NCI-H2227 treated with DMSO at 0.1 percent for 48 hours (cell line): ENCODE data around the gene SBK3.
"Not testable (repeated sequence)": the region's sequence is repeated elsewhere in the genome, so short reads cannot be mapped to it uniquely, and the experiment has no call there.

Experiments
- DNase-seq: peaks from one replicate; lab custom pipeline; 2025; lab: John Stamatoyannopoulos, UW

Gene SBK3

DNA sequence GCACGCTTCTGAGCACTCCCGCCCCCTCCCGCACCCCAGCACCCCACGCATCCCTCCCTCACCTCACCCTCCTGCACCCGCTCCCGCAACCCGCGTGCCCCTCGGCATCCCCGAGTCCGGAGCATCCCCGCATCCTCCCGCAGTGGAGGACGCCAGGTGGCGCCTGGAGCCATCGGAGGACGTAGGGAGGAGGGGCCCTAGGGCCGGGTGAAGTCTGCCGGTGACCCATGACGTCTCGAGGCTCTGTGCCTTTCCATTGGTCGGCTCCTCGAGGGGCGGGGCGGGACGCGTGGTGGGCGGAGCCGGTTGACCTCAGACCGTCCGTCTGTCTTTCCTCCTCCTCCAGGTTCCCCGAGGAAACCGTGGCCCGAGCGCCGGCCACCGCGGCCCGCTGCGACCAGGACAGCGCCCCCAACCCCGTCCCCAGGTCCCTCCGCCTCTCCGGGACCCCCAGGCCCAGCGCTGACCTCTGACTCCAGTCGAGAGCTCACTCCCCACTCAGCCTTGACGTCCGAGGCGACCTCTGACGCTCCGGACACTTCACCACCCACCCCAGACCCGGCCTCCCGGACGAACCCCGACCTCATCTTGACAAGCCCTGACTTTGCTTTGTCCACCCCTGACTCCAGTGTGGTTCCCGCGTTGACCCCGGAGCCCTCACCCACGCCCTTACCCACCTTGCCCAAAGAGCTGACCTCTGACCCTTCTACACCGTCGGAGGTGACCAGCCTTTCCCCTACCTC lies 28.3 kb downstream of the SBK3 start:
- DNase-seq = peak; percentile 98

DNA sequence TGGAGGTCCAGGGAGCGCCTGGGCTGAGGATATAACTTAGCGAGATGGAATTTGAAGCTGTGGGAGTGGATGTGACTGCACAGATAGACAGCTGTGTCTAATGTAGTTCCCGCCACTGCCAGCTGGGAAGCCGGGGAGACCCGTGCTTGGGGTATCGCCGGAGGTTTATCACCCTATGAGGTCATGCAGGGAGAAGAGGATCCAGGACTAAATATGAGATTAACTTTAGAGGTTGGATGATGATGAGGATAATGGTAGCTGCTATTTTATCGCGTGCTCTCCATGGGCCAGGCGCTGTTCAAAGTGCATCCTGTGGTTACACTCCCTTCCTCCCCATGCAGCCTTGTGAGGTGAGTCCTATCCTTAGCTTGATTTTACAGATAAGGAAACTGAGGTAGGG lies 37.2 kb downstream of the SBK3 start:
- DNase-seq = no peak

DNA sequence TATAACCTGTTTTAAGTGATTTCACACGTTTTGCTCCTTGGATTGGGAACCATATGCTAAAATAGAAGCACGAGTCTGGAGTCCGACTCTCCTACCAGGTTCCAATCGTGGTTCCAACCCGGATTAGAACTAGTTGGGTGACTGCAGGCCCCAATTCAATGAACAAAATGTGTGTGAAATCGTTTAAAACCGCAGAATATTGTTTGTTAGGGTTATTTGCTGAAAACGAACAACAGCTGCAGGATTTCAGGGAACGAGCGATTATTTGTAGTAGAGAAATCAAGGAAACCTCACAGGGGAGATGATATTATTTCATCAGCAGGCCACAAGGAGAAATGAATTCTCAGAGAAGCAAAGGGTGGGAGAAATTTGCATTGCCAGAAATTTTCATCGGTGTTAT lies 40.4 kb downstream of the SBK3 start:
- DNase-seq = no peak

DNA sequence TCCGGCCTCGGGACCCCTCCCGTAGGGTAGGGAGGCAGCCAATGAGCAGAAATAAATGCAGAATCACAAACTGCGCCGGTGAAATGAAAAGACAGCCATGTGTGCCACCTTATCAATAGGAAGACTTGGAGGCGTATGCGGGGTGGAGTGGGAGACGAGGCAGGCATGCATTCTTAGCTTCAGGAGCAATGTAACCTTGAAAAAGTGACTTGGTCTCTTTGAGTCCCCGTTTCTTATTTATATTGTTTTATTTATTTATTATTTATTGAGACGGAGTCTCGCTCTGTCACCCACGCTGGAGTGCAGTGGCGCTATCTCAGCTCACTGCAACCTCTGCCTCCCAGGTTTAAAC lies 41.1 kb downstream of the SBK3 start:
- DNase-seq = no peak

DNA sequence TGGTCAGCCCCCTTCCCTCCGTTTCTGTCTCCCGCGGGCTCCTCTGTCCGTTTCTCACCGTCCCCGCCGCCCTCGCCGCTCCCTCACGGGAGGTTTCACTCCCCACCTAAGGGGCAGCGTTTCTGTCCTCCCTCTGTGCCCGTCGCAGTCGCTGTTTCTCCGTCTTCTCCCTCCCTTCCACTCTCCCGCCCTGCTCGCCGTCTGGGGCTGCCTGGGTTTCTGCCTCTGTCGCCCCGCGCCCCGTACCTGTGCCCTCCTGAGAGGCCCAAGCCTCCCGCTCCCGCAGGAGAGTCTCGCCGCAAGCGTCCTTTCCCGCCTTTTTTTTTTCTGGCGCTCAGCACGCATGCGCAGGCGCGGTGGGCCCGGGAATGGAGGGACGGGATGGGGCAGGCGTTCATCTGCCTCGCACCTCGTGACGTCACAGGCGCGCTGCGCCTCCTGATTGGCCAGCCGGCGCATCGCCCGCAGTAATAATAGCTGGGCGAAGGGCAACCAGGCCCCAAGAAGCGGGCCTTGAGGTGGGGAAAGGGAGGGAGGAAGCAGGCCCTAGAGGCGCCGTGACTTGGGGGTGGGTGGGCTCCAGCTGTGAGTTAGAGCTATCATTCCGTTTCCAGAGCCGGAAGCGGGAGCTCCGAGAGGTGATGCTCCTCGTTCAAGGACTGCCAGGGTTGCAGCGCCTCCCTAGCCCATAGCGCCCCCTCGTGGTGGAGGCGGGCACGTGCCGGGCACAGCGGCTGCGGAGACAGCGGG lies 41.7 kb downstream of the SBK3 start:
- DNase-seq = no peak

DNA sequence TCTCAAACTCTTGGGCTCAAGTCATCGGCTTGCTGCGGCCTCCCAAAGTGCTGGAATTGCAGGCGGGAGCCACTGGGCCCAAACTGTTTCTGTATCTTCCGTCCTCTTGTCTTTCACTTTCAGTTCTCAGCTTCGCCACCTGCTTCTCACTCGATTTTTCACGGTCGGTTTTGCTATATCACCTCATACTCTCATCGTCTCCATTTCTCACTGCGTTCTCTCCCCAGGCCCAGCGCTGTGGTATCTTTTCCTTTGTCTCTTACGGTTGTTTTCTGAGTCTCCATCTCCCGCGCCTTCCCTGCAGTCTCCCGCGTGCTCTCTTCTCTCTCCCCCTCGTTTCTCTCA lies 42.2 kb downstream of the SBK3 start:
- no peak for DNase-seq

DNA sequence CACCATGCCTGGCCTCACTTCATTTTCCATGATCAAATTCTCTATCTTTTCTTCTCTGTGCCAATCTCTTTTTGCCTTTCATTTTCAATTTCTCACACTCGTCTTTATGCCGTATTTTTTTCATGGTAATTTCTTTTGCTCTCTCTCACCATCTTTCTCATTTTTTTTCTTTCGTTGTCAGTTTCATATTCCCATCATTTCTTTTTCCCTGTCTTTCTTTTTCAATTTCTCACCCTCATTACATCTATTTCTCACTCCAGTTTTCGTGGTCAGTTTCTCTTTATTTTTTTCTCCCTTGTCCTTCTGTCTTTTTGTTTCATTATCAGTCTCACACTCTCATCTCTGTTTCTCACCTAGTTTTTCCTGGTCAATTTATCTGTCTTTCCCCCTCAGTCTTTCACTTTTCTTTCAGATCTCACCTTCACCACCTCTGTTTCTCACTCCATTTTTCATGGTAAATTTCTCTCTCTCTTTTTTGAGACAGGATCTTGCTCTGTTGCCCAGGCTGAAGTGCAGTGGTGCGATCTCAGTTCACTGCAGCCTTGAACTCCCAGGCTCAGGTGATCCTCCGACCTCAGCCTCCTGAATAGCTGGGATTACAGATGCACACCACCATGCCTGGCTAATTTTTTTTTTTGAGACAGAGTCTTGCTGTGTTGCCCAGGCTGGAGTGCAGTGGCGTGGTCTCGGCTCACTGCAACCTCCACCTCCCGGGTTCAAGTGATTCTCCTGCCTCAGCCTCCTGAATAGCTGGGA lies 43.0 kb downstream of the SBK3 start:
- no peak for DNase-seq

DNA sequence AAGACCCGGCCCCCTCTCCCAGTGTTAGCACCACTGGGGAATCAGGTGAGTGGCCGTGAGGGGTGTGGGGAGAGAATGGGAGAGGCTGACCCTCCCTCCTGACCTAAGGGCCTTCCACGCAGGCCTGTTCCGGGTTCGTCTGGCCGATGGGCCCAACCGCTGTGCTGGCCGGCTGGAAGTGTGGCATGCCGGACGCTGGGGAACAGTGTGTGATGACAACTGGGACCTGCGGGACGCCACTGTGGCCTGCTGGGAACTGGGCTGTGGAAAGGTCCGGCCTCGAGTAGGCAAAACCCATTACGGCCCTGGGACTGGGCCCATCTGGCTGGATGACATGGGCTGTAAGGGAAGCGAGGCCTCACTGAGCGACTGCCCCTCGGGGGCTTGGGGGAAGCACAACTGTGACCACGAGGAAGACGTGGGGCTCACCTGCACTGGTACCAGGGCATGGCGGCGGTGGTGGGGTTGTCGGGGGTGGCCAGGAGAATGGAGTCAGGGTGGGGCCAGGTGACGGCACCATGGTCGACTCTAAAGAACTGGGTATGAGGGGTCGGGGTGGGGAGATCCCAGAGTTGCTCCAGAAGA lies 44.9 kb downstream of the SBK3 start:
- DNase-seq = no peak

DNA sequence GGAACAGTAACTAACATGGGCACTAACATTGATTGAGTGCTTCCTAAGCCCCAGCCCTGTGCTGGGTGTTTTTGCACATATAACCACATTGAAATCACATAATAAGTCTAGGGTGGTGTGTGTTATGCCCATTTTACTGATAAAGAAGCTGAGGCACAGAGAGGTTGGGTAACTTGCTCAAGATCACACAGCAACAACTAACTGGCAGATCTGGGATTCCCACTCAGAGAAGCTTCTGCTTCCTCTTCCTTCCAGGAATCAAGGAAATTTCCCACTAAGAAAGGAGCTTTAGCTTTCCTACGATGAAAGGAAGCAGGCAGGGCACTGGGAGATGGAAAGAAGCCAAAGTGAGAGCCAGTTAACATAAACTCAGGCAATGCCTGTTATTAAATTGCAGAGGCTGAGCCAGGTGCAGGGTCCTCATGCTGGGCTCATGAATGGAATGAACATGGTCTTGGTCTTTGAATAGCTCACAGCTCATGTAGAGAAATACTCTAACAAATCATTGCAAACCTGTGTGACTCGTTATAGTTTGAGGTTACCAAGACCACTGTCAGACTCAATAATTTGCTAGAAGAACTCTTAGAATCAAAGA lies 47.0 kb downstream of the SBK3 start:
- DNase-seq = peak; percentile 84

DNA sequence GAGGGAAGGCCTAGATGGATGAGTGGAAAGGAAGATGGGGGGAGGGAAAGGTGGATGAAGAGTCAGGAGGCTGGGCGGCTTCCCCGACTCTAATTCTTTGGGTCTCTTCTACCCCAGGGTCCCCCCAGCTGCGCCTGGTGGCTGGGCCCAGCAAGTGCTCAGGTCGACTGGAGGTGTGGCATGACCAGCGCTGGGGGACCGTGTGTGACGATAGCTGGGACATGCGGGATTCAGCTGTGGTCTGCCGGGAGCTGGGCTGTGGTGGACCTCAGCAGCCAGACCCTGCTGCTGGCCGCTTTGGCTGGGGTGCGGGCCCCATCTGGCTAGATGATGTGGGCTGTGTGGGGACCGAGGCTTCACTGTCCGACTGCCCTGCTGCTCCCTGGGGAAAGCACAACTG lies 47.6 kb downstream of the SBK3 start:
- no peak for DNase-seq

DNA sequence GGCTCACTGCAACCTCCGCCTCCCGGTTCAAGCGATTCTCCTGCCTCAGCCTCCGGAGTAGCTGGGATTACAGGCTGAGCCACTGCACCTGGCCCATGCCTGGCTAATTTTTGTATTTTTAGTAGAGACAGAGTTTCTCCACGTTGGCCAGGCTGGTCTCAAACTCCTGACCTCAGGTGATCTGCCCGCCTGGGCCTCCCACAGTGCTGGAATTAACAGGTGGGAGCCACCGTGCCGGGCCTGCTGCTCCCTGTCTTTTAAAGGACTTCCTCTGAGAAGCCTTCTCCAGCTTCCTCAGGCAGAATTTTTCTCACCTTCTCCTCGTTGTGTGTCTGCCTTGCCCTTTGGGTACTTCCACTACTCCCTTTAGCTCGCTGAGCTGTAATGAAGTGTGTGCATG lies 48.5 kb downstream of the SBK3 start:
- DNase-seq = not testable (repeated sequence)

DNA sequence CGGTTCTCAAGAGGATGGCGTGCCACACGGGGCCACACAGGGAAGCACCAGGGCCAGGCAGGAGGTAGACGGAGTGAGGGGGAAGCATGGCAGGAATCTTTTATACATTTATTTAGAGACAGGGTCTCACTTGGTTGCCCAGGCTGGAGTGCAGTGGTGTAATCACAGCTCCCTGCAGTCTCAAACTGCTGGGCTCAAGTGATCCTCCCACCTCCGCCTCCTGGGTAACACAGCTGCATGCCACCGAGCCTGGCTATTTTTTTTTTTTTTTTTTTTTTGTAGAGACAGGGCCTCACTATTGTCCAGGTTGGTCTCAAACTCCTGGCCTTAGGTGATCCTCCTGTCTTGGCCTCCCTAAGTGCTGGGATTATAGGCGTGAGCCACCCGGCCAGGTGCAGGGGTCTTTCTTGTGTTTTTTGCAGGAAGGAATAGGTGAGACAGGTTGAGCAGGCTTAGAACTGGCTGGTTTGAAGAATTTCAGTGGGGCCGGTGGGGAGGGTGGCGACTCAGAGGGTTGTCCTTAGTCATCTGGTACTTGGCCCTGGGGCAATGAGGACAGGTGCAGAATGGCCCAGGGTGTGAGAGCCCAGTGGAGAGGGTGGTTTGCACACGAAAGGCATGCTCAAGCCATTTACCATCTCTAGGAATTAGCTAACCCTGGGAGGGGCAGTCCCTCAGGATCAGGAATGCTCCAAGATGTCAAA lies 49.5 kb downstream of the SBK3 start:
- peak; percentile 24 for DNase-seq

DNA sequence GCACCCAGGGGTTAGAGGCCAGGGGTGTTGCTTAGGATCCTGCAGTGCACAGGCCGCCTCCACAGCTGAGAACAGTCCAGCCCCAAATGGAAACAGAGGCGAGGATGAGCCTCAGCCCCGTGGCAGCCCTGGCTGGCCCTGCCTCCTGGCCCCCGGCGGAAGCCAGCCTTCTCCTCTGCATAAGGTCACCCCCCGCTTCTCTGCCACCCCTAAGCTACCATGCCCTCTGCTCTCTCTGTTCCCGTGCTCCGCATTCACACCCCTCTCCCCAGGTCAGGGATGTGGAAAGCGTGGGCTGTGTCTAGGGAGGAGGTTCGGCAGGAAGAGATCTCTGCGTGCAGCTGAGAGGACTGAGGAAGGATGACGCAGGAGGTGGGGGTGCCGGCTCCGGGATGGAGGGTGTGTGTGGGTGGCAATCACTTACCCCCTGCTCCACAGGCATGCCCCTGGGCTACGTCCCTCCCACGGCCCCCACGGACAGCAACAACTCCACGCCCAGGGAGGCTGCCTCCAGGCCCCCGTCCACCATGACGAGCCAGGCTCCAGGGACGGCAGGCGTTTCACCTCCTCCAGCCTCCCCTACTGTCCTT lies 51.1 kb downstream of the SBK3 start:
- DNase-seq = no peak

DNA sequence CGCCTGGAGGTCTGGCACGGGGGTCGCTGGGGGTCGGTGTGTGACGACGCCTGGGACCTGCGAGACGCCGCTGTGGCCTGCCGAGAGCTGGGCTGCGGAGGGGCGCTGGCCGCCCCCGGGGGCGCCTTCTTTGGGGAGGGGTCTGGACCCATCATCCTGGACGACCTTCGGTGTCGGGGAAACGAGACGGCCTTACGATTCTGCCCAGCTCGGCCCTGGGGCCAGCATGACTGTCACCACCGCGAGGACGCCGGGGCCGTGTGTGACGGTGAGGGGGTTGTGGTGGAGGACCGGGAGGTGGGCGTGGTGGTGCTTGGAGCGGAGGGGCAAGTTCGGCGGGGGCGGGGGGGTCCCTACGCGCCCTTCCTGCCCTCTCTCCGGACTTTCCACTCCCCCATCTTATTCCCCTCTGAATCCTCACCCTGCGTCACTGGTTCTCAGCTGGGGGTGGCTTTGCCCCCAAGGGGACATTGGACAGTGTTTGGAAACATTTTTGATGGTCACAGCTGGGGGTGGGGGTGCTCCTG lies 51.6 kb downstream of the SBK3 start:
- DNase-seq = no peak

DNA sequence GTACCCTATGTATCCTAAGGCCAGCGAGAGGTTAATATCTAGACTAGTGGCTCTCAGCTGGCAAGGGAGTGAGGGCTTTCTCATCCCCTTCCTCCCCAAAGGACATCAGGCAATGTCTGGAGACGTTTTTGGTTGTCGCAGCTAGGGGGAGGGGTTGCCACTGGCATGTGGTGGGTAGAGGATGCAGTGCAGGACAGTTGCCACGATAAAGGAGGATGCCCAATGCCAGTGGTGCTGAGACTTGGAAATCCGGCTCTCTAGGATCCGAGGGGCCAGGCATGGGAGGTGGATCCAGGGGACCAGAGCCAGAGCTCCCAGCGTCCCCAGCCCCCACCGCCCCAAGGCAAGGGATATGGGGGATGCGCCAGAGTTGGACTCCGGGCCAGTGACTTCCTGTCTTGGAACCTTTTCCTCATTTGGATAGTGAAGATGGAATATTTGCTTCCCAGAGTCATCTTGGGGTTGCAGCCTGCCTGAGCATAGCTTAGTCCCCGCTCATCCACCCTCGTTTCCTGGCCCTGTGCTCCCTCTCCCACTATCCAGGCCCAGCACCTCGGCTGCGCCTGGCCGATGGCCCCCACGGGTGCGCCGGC lies 52.2 kb downstream of the SBK3 start:
- no peak for DNase-seq

DNA sequence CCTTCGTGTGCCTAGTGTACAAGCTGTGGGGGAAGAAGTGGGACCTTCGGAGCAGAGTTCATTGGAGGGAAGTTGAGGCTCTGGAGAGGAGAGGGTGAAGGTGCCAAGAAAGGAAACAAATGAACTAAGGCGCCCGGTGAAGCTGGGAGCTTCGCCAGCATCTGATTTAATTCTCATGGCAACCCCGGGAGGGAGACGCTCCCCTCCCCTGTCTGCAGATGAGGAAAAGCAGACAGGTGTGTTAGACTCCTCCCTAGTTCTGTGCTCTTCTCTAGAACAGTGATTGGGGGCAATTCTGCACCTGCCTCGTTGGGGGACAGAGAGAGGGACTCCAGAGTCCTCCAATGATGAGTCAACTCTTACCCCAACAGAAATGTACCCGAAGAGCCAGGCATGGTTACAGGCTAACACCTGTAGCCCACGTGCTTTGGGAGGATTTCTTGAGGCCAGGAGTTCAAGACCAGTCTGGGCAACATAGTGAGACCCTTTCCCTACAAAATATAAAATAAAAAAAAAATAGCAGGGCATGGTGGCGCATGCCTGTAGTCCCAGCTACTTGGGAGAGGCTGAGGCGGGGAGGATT lies 52.9 kb downstream of the SBK3 start:
- DNase-seq = no peak

DNA sequence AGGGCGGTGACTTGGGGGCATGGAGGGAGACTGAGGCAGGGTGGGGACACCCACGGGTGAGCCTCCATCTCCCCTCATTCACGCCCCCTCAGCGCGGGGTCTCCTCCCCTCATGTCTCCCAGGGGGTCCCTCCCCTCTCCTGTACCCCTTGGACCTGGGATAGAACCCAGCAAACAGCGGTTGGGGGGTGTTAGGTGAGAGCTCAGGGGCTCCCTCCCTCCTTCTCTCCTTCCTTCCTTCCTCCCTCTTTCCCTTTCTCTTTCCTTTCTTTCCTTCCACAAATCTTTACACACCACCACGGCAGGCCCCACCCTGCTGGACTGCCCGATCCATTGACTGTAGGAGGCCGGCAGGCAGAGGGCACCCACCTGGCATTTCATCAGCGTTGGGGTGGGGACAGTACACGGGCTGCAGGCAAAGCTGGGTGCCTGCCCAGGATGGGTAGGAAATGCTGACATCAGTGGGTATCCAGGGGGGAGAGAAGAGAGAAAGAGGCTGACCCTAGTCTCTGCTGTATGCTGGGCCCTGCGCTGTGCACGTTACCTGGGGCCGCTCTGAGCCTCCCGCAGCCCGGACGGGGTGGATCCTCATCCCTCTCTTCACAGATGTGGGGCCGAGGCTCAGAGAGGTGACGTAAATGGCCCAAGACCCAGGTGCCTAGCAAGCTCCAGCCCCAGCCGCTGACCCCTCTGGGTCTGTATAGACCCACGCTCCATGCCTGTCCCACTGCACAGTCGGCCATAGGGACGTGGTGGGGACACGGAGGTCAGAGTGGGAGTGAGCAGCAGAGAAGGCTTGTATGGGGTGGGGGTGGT lies 53.6 kb downstream of the SBK3 start:
- DNase-seq = no peak
